Astrocyte (in vitro differentiated cells and primary cell): ENCODE measurements around the gene HS6ST3.

Experiments
- EZH2 ChIP-seq: IDR thresholded peaks from 2 replicates; pipeline ENCODE4 v1.6.1; 2012; ENCODE audit warnings: mild to moderate bottlenecking, low read length, inconsistent platforms; ENCODE audit not compliant: insufficient read depth
- TF ChIP-seq, protein P1 (sequence below): IDR thresholded peaks from 2 replicates; pipeline ENCODE4 v1.5.1; 2011; ENCODE audit warnings: low read depth, mild to moderate bottlenecking, inconsistent platforms, low read length, moderate library complexity; ENCODE audit not compliant: insufficient read depth

DNA sequence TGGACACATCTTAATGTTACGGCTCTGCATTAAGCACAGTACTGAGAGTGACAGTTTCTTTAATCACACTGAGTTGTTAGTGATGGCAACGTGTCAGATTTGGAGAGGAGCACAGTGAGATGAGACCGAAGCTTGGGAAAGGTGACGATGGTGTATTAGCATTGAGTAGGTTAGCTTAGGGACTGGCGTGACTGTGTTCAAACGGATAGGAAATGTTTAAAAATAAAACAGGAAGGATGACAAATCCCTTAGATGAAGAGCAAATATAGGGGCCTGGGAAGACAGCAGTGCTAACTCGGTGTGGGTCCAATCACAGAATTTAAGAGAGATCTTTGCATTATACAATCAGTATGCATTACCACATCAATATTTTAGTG is 384.3 kb downstream of the HS6ST3 start:
- TF ChIP-seq, protein P1, sequence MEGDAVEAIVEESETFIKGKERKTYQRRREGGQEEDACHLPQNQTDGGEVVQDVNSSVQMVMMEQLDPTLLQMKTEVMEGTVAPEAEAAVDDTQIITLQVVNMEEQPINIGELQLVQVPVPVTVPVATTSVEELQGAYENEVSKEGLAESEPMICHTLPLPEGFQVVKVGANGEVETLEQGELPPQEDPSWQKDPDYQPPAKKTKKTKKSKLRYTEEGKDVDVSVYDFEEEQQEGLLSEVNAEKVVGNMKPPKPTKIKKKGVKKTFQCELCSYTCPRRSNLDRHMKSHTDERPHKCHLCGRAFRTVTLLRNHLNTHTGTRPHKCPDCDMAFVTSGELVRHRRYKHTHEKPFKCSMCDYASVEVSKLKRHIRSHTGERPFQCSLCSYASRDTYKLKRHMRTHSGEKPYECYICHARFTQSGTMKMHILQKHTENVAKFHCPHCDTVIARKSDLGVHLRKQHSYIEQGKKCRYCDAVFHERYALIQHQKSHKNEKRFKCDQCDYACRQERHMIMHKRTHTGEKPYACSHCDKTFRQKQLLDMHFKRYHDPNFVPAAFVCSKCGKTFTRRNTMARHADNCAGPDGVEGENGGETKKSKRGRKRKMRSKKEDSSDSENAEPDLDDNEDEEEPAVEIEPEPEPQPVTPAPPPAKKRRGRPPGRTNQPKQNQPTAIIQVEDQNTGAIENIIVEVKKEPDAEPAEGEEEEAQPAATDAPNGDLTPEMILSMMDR = no peak
- TF ChIP-seq EZH2 = no peak
